Measurements from ENCODE around the gene TRIM32.

TRIM32 gene

GRCh38 chr9:116736399-116737151 lies 49.5 kb downstream of the TRIM32 start:
- Mint-ChIP-seq H3K9me3 (no peaks in the 10 kb centered on the region), H3K4me1 (no peaks in the 10 kb centered on the region), H3K27ac (no peak overlapping the region), H3K36me3 (ENCODE audit: low read depth) (no peaks in the 10 kb centered on the region), H3K27me3 (peaks cover 6% of the 10 kb centered on the region), H3K4me3 (no peak overlapping the region)
- ATAC-seq (no peak), DNase-seq (no peak)

- H3K4me1 Mint-ChIP-seq: no peaks in the 10 kb centered on the region
- ATAC-seq (peak; percentile 58), DNase-seq (peak; percentile 69)
- H3K9me3 Mint-ChIP-seq: no peaks in the 10 kb centered on the region
- H3K36me3 Mint-ChIP-seq (ENCODE audit: low read depth): no peaks in the 10 kb centered on the region
- H3K4me3 Mint-ChIP-seq: no peak overlapping the region
- H3K27me3 Mint-ChIP-seq: peaks cover 6% of the 10 kb centered on the region
- no peak overlapping the region for H3K27ac Mint-ChIP-seq
Observed at GRCh38 chr9:116737152-116737546, 50.0 kb downstream of the TRIM32 start.

GRCh38 chr9:116741086-116741740 lies 54.1 kb downstream of the TRIM32 start:
- Mint-ChIP-seq H3K4me3 (no peak overlapping the region), H3K36me3 (ENCODE audit: low read depth) (no peaks in the 10 kb centered on the region), H3K27me3 (peaks cover 6% of the 10 kb centered on the region), H3K27ac (no peak overlapping the region), H3K9me3 (no peaks in the 10 kb centered on the region), H3K4me1 (no peaks in the 10 kb centered on the region)
- DNase-seq: no peak
- peak; percentile 17 for ATAC-seq

GRCh38 chr9:116741742-116742141 lies 54.6 kb downstream of the TRIM32 start:
- Mint-ChIP-seq H3K4me1 (no peaks in the 10 kb centered on the region), H3K27ac (no peak overlapping the region), H3K27me3 (peaks cover 4% of the 10 kb centered on the region), H3K4me3 (no peak overlapping the region), H3K36me3 (ENCODE audit: low read depth) (no peaks in the 10 kb centered on the region), H3K9me3 (no peaks in the 10 kb centered on the region)
- ATAC-seq: no peak
- DNase-seq: no peak

GRCh38 chr9:116749176-116749575 lies 62.1 kb downstream of the TRIM32 start:
- no peak overlapping the region for H3K4me3 Mint-ChIP-seq
- no peaks in the 10 kb centered on the region for H3K9me3 Mint-ChIP-seq
- H3K27ac Mint-ChIP-seq: no peak overlapping the region
- H3K27me3 Mint-ChIP-seq: peaks cover 8% of the 10 kb centered on the region
- DNase-seq (no peak), ATAC-seq (no peak)
- no peaks in the 10 kb centered on the region for H3K4me1 Mint-ChIP-seq
- no peaks in the 10 kb centered on the region for H3K36me3 Mint-ChIP-seq (ENCODE audit: low read depth)

- DNase-seq (no peak), ATAC-seq (no peak)
- Mint-ChIP-seq H3K27me3 (peaks cover 8% of the 10 kb centered on the region), H3K4me3 (no peak overlapping the region), H3K36me3 (ENCODE audit: low read depth) (no peaks in the 10 kb centered on the region), H3K27ac (no peak overlapping the region), H3K4me1 (no peaks in the 10 kb centered on the region), H3K9me3 (no peaks in the 10 kb centered on the region)
Observed at GRCh38 chr9:116749772-116750171, 62.7 kb downstream of the TRIM32 start.

- no peak overlapping the region for H3K27ac Mint-ChIP-seq
- no peaks in the 10 kb centered on the region for H3K4me1 Mint-ChIP-seq
- no peak for DNase-seq
- H3K36me3 Mint-ChIP-seq (ENCODE audit: low read depth): no peaks in the 10 kb centered on the region
- no peak overlapping the region for H3K4me3 Mint-ChIP-seq
- H3K9me3 Mint-ChIP-seq: peaks cover 1% of the 10 kb centered on the region
- no peak for ATAC-seq
- H3K27me3 Mint-ChIP-seq: peaks cover 8% of the 10 kb centered on the region
Observed at GRCh38 chr9:116750510-116750909, 63.4 kb downstream of the TRIM32 start.

Data from activated naive CD8-positive, alpha-beta T cell treated with anti-CD3 and anti-CD28 coated beads, Interleukin-2, amount 50 U/mL, for 24 hours (primary cell).